GM12872 (cell line): ENCODE measurements around the gene PUSL1.

Experiments used
- CTCF ChIP-seq: IDR thresholded peaks from 3 replicates; pipeline ENCODE4 v1.5.1; 2011; ENCODE audit warnings: low read depth, mild to moderate bottlenecking, low read length, moderate library complexity; ENCODE audit not compliant: insufficient read depth

PUSL1 gene

GRCh38 chr1:1359664-1360468 is 51.5 kb downstream of the PUSL1 start:
- no peak for TF ChIP-seq CTCF

- TF ChIP-seq CTCF: no peak
These were observed 52.2 kb downstream of the PUSL1 start for GRCh38 chr1:1360506-1361169.
